OCI-LY7 (cell line): ENCODE data around the gene C4orf50.

ENCODE experiments used
- EZH2phosphoT487 ChIP-seq: fragments of 200-600 bp; sonication (generic); IDR thresholded peaks from 2 replicates; pipeline ENCODE4 v1.6.1; 2018; ENCODE audit warnings: low read depth, borderline replicate concordance, mild to moderate bottlenecking, mixed run types, antibody characterized with exemption, low read length, moderate library complexity, mixed read lengths
- TF ChIP-seq, protein P1 (sequence below): fragments of 200-600 bp; sonication (generic); conservative IDR thresholded peaks from 2 replicates; pipeline ENCODE4 v1.5.1; 2014; ENCODE audit warnings: mild to moderate bottlenecking, antibody characterized with exemption, low read length, moderate library complexity, mixed read lengths

DNA sequence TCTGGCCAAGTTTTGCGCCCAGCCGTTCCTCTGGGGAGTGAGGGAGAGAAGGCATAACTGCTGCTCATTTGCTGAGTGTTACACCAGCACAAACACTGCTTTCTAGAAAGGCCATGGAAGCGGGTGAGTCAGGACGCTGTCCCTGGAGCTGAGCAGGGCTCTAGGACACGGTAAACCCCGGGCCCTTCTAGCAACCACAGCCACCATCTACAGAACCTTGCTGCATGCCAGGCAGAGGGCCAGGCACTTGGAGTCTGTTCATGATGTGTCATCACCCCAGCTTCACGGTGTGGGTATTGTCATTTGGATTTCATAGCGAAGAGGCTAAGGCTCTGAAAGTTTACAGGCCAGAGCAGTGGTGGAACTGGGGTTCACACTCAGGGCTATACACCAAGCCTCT lies 31.8 kb upstream of the C4orf50 start:
- TF ChIP-seq, protein P1, sequence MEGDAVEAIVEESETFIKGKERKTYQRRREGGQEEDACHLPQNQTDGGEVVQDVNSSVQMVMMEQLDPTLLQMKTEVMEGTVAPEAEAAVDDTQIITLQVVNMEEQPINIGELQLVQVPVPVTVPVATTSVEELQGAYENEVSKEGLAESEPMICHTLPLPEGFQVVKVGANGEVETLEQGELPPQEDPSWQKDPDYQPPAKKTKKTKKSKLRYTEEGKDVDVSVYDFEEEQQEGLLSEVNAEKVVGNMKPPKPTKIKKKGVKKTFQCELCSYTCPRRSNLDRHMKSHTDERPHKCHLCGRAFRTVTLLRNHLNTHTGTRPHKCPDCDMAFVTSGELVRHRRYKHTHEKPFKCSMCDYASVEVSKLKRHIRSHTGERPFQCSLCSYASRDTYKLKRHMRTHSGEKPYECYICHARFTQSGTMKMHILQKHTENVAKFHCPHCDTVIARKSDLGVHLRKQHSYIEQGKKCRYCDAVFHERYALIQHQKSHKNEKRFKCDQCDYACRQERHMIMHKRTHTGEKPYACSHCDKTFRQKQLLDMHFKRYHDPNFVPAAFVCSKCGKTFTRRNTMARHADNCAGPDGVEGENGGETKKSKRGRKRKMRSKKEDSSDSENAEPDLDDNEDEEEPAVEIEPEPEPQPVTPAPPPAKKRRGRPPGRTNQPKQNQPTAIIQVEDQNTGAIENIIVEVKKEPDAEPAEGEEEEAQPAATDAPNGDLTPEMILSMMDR = no peak
- no peak for TF ChIP-seq EZH2phosphoT487
